B cell (primary cell): ENCODE data around the gene MFAP1. TPM values are rescaled to one million over a fixed set of nuclear protein-coding genes. Genes with fewer than 3 reads are reported as not detected.
A peak's percentile ranks its signal among the peaks of the same experiment; 100 is the strongest.

ENCODE experiments used
- ATAC-seq: fragments of 200-7000 bp; cut with Tn5 transposase; one replicate; pipeline ENCODE4 v1.10.0; 2021; ENCODE audit warnings: low read depth, mild to moderate bottlenecking, moderate number of reproducible peaks, moderate library complexity
- CTCF ChIA-PET: fragments of 350-600 bp; sonication (Branson Sonifier 250); formaldehyde crosslinking; loops from one replicate; lab custom pipeline; 2021; ENCODE audit warnings: antibody characterized with exemption, inconsistent platforms; lab: Charles Lee
- POLR2A ChIA-PET: fragments of 350-600 bp; sonication (Branson Sonifier 250); formaldehyde crosslinking; loops from one replicate; lab custom pipeline; 2021; ENCODE audit warnings: antibody characterized with exemption; lab: Charles Lee
- DNase-seq: peaks from one replicate; pipeline ENCODE4 v3.0.0; 2013
- H2AFZ ChIP-seq: 2 replicates; pipeline ENCODE4 v1.6.1; 2012; ENCODE audit warnings: mild to moderate bottlenecking, low read depth, low read length; ENCODE audit not compliant: insufficient read depth, poor library complexity, severe bottlenecking
- H3K27ac ChIP-seq, 2 donors: 1 replicate in 1 of 2; 2 replicates in 1 of 2; pipeline ENCODE4 v1.5.1; 2012 to 2013; ENCODE audit warnings: low read length in 2 of 2, mild to moderate bottlenecking in 2 of 2, moderate library complexity in 1 of 2
- H3K27me3 ChIP-seq, 4 experiments: fragments of 200-600 bp in 1 of 4; sonication (generic) in 1 of 4; replicated peaks in 1 of 4; 1 replicate in 2 of 4; 2 replicates in 2 of 4; pipeline versions ENCODE4 v1.6.1 to v1.7.0; 2013 to 2016; ENCODE audit warnings: low read length in 3 of 4, mild to moderate bottlenecking in 2 of 4, mixed read lengths in 1 of 4, moderate library complexity in 1 of 4; ENCODE audit not compliant: insufficient read depth in 4 of 4, control insufficient read depth in 3 of 4; ENCODE audit errors: control extremely low read depth in 1 of 4
- H3K36me3 ChIP-seq, 2 experiments: replicated peaks in 1 of 2; 1 replicate in 1 of 2; 2 replicates in 1 of 2; pipeline versions ENCODE4 v1.6.1 to v1.7.1; 2013; ENCODE audit warnings: low read length in 1 of 2; ENCODE audit not compliant: insufficient read depth in 2 of 2, control insufficient read depth in 1 of 2; ENCODE audit errors: control extremely low read depth in 1 of 2, extremely low read depth in 1 of 2
- H3K4me1 ChIP-seq, 2 donors: fragments of 200-600 bp in 1 of 2; sonication (generic) in 1 of 2; 1 replicate in 1 of 2; 2 replicates in 1 of 2; pipeline versions ENCODE4 v1.5.1 to v1.6.1; 2013 to 2017; ENCODE audit warnings: low read length in 2 of 2; ENCODE audit not compliant: control insufficient read depth in 2 of 2, insufficient read depth in 2 of 2
- H3K4me2 ChIP-seq: replicated peaks from 2 replicates; pipeline ENCODE3; 2012; ENCODE audit warnings: mild to moderate bottlenecking, low read depth, low read length; ENCODE audit not compliant: poor library complexity, severe bottlenecking
- H3K4me3 ChIP-seq, 5 experiments: fragments of 200-600 bp in 1 of 5; sonication (generic) in 1 of 5; 1 replicate in 3 of 5; 2 replicates in 2 of 5; pipeline versions ENCODE4 v1.5.1 to v1.7.0; 2011 to 2016; ENCODE audit warnings: low read length in 4 of 5, mild to moderate bottlenecking in 4 of 5, low read depth in 2 of 5, control low read depth in 1 of 5, moderate library complexity in 1 of 5; ENCODE audit not compliant: insufficient read depth in 1 of 5; ENCODE audit errors: control extremely low read depth in 1 of 5, extremely low read depth in 1 of 5
- H3K79me2 ChIP-seq: fragments of 200-600 bp; sonication (generic); one replicate; pipeline ENCODE4 v1.6.0; 2016; ENCODE audit warnings: low read length; ENCODE audit not compliant: control insufficient read depth, insufficient read depth
- H3K9ac ChIP-seq: fragments of 200-600 bp; sonication (generic); 2 replicates; pipeline ENCODE4 v1.6.1; 2017; ENCODE audit warnings: mild to moderate bottlenecking, low read length, moderate library complexity
- H3K9me3 ChIP-seq, 3 donors: one replicate each; pipeline versions ENCODE4 v1.6.1 to v1.7.1; 2013; ENCODE audit warnings: low read length in 2 of 3; ENCODE audit not compliant: control insufficient read depth in 2 of 3, insufficient read depth in 1 of 3; ENCODE audit errors: control extremely low read depth in 1 of 3
- H4K20me1 ChIP-seq: 2 replicates; pipeline ENCODE4 v1.6.0; 2012; ENCODE audit warnings: mild to moderate bottlenecking, low read length; ENCODE audit not compliant: insufficient read depth, control insufficient read depth, poor library complexity, severe bottlenecking
- H3K27ac Mint-ChIP-seq: one replicate; pipeline ENCODE4 v1.8.0; 2021; ENCODE audit warnings: mixed read lengths
- H3K27me3 Mint-ChIP-seq: one replicate; pipeline ENCODE4 v1.8.0; 2021; ENCODE audit warnings: mixed read lengths
- H3K4me1 Mint-ChIP-seq: one replicate; pipeline ENCODE4 v1.8.0; 2021; ENCODE audit warnings: mixed read lengths
- H3K4me3 Mint-ChIP-seq: one replicate; pipeline ENCODE4 v1.8.0; 2021; ENCODE audit warnings: mixed read lengths
- H3K9me3 Mint-ChIP-seq: one replicate; pipeline ENCODE4 v1.8.0; 2022; ENCODE audit warnings: mixed read lengths; ENCODE audit not compliant: insufficient read depth
- CTCF ChIP-seq: fragments of 200-600 bp; IDR thresholded peaks from one replicate; pipeline ENCODE4 v1.8.0; 2022; ENCODE audit warnings: antibody characterized with exemption, mild to moderate bottlenecking
- EZH2 ChIP-seq: IDR thresholded peaks from 2 replicates; pipeline ENCODE4 v1.6.1; 2012; ENCODE audit warnings: borderline replicate concordance, low read depth, mild to moderate bottlenecking, moderate library complexity, low read length; ENCODE audit not compliant: insufficient read depth, poor library complexity, severe bottlenecking
- WGBS: methylation state at CpG from one replicate; pipeline ENCODE4 v1.1.5; 2013; ENCODE audit warnings: missing lambda C conversion rate; ENCODE audit not compliant: insufficient coverage; 5-methylcytosine and 5-hydroxymethylcytosine counted together
- intact Hi-C: fragments of 100-400 bp; cut with micrococcal nuclease; formaldehyde crosslinking; loops from one replicate; pipeline ENCODE4 v1.10.0; 2022
- polyA plus RNA-seq: library from polyadenylated mRNA; depleted of rRNA; stranded (reverse); fragments of >200 nt; gene quantifications from 2 replicates; pipeline ENCODE4 v1.2.3, GENCODE V29; 2012
- total RNA-seq, 2 donors: library from RNA; stranded (reverse); fragments of 120-200 nt in 1 of 2; gene quantifications; 1 replicate in 1 of 2; 2 replicates in 1 of 2; pipeline versions ENCODE4 v1.2.3 to v1.2.4, GENCODE V29; 2013 to 2022

Gene MFAP1
- total and polyA plus RNA-seq, 2 donors (not counting 1 experiment from before 2014, with no cell fraction given), result 3.4 to 22.1 TPM

- Histone ChIP-seq H3K27me3 (no peaks in the 10 kb centered on the region), H4K20me1 (peaks cover 42% of the 10 kb centered on the region), H3K9me3 (no peaks in the 10 kb centered on the region), H3K9ac (peak within 1 kb of the TSS; percentile 78), H3K27ac (peak within 1 kb of the TSS; percentile 73 to 76), H3K79me2 (peaks cover 10% of the 10 kb centered on the region), H3K4me1 (peaks cover 16 to 30% of the 10 kb centered on the region in 2 donors), H3K4me2 (peak within 1 kb of the TSS; percentile 96), H3K36me3 (peaks cover 8 to 31% of the 10 kb centered on the region in 2 experiments), H3K4me3 (peak within 1 kb of the TSS; percentile 78 to 93 (median 88)), H2AFZ (peak within 1 kb of the TSS; percentile 75)
- Mint-ChIP-seq H3K4me3 (peak within 1 kb of the TSS; percentile 96), H3K27me3 (no peaks in the 10 kb centered on the region), H3K27ac (peak within 1 kb of the TSS; percentile 97), H3K9me3 (no peaks in the 10 kb centered on the region), H3K4me1 (peaks cover 42% of the 10 kb centered on the region)
- CTCF ChIA-PET, result interaction anchor here (0.8 to 11.4 kb wide), 14 partner anchors 9 to 66 kb away, joined by 3 to 150 read pairs (median 6); partner anchors contain the start of genes HYPK, MFAP1, SERF2 and SERINC4
- peak; percentile 62 for ATAC-seq
- DNase-seq, result peak; percentile 89
- under 1% methylated on average over 38 of the region's 41 CpGs for WGBS
- POLR2A ChIA-PET, result interaction anchor here (0.8 to 4.8 kb wide), 13 partner anchors 13 to 266 kb away, joined by 3 to 72 read pairs (median 9); partner anchors contain the start of genes HYPK, MFAP1, PDIA3 and SERF2
- intact Hi-C loops, result loop anchor here (1.0 kb wide), 5 partner anchors 7 to 48 kb away; partner anchors contain the start of genes MFAP1 and SERF2
- no peak for TF ChIP-seq EZH2
- no peak for TF ChIP-seq CTCF
Observed at GRCh38 chr15:43776718-43777266, 47.7 kb downstream of the MFAP1 start, which contains the start of gene ELL3. Gene ELL3, minus strand, starts transcription at chr15:43776966. Its CDS starts 65 bp downstream, at chr15:43776901.
